Measurements from ENCODE around the gene CEACAM6. TPM values are rescaled to one million over a fixed set of nuclear protein-coding genes. Genes with fewer than 3 reads are reported as not detected.

The CEACAM6 gene
- total RNA-seq, 1 donor, result not detected

DNA sequence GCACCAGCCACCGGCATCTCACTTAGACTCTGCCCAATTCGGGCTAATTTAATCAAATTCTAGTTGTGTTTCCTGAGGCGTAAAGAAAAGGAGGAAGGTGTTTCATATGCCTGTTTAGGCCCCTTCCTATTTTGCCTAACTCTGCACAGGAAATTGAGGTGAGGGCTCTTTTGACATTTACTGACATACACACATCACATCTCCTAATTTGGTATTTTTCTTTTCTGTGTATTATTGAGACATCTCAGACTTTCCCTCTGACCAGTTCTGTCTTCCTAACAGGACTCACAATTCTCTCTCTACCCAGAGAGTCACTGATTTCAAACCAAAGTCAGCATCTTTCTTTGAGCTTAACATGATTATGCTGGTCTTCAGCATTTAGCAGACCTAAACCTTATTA is 49.0 kb downstream of the CEACAM6 start:
- no peak overlapping the region for H3K4me3 ChIP-seq (ENCODE audit: low read depth, low read length)
- TF ChIP-seq, protein P1, sequence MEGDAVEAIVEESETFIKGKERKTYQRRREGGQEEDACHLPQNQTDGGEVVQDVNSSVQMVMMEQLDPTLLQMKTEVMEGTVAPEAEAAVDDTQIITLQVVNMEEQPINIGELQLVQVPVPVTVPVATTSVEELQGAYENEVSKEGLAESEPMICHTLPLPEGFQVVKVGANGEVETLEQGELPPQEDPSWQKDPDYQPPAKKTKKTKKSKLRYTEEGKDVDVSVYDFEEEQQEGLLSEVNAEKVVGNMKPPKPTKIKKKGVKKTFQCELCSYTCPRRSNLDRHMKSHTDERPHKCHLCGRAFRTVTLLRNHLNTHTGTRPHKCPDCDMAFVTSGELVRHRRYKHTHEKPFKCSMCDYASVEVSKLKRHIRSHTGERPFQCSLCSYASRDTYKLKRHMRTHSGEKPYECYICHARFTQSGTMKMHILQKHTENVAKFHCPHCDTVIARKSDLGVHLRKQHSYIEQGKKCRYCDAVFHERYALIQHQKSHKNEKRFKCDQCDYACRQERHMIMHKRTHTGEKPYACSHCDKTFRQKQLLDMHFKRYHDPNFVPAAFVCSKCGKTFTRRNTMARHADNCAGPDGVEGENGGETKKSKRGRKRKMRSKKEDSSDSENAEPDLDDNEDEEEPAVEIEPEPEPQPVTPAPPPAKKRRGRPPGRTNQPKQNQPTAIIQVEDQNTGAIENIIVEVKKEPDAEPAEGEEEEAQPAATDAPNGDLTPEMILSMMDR (IDR thresholded peaks at IDR 0.05; ENCODE audit: insufficient read depth, low read length), result no peak
- no peak for DNase-seq (ENCODE audit: low read depth)

DNA sequence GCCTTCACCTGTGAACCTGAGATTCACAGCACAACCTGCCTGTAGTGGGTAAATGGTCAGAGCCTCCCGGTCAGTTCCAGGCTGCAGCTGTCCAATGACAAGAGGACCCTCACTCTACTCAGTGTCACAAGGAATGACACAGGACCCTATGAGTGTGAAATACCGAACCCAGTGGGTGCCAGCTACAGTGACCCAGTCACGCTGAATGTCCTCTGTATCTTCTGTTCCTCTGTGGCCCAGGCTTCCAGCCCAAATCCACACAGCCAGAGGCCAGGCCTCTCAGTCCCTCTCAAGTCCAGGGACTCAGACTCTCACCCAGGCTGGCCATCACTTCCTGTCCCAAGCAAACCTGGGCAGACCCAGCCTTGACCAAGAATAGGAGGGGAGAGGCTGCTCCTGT is 51.8 kb downstream of the CEACAM6 start:
- no peak for DNase-seq (ENCODE audit: low read depth)
- TF ChIP-seq, protein P1 (IDR thresholded peaks at IDR 0.05; ENCODE audit: insufficient read depth, low read length), result no peak
- H3K4me3 ChIP-seq (ENCODE audit: low read depth, low read length), result no peak overlapping the region

DNA sequence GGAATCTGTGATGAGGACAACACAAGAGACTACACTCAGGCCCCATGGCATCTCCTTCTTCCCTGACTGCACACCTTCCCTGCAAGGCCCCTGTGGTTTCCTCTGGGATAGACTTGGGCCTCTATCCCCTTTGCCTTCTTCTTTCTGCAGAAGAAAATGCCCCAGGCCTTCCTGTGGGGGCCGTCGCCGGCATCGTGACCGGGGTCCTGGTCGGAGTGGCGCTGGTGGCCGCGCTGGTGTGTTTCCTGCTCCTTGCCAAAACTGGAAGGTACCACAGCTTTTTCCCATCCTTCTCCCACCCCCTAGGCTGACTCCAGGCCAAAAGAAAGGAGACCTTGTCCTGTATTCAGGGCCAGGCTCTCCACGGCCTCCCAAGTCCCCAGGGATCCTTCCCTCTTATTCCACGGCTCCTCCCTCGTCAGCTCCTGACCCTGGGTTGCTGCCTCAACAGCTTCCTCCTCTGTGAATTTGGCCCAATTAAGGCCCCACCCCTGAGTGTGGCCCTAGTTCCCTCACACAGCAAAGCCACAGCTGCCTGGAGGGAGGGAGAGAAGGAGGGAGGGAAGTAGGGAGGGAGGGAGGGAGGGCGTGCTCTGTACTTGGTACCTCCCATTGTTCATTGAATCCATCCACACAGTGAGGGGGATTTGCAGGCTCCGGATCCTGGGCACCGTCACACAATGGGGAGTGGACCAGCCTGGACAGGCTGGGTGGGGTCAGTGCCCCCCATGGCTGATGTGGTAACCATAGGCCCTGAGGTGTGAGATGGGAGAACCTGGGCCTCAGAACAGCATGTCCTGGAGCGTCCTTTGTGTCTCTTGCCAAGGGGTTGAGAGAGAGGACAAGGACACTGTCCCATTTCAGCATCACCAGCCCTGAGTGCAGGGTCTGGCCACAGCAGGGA is 53.6 kb downstream of the CEACAM6 start:
- no peak overlapping the region for H3K4me3 ChIP-seq (ENCODE audit: low read depth, low read length)
- TF ChIP-seq, protein P1 (IDR thresholded peaks at IDR 0.05; ENCODE audit: insufficient read depth, low read length), result no peak

DNA sequence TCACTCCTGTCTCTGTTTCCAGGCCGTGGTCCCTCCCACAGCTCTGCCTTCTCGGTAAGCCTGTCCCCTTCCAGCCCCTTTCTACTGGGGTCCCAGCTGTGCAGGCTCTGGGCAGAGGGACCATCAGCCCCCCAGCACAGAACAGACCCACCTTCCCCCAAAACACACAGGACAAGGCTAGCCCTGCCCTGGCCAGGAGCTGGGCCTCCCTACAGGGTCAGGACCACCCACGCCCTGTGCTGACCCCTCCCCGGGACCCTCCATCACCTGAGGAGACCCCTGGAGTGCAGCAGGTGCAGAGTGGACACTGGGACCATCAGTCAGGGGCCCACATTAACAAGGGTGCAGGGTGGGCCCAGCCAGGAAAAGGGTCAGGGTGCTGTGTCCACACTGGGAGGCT is 55.0 kb downstream of the CEACAM6 start:
- no peak overlapping the region for H3K4me3 ChIP-seq (ENCODE audit: low read depth, low read length)
- no peak for DNase-seq (ENCODE audit: low read depth)
- TF ChIP-seq, protein P1 (IDR thresholded peaks at IDR 0.05; ENCODE audit: insufficient read depth, low read length), result no peak

More for the DNA sequence above, 53.6 kb downstream of the CEACAM6 start:
- no peak for DNase-seq (ENCODE audit: low read depth)

DNA sequence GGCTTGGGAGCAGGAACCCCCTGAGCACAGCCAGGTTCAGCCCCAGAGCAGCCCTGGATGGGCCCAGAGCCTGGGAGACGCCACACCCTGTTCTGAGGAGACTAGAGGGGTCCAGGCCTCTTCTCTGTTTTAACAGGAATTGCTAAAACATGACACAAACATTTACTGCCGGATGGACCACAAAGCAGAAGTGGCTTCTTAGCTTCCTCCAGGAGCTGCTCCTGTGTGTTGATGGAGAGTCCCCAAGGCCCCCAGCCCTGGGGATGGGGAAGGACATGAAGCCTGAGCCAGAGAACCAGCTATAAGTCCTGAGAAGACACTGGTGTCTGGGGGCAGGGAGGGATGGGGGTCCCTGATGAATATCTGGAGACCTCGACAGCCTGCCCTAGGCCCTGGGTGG is 55.7 kb downstream of the CEACAM6 start:
- no peak for DNase-seq (ENCODE audit: low read depth)
- TF ChIP-seq, protein P1 (IDR thresholded peaks at IDR 0.05; ENCODE audit: insufficient read depth, low read length), result no peak
- H3K4me3 ChIP-seq (ENCODE audit: low read depth, low read length), result no peak overlapping the region

DNA sequence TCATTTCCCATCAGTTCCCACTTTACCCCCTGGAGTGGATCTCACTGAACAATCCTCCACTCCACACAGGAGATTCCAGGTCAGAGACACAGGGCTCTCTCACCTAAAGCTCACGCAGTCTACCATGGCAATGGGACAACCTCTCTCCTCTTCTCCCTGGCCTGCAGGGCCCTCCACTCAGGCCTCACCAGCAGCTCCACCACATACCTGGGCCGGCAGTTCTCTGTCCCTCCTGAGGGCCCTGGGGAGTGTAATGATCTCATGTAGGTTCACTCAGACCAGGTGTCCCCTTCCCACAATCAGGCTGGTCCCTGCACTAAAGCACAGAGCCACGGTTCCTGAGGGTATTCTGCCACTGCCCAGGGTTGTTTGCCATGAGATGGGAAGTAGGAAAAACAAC is 56.7 kb downstream of the CEACAM6 start:
- no peak for DNase-seq (ENCODE audit: low read depth)
- TF ChIP-seq, protein P1 (IDR thresholded peaks at IDR 0.05; ENCODE audit: insufficient read depth, low read length), result no peak
- H3K4me3 ChIP-seq (ENCODE audit: low read depth, low read length), result no peak overlapping the region
